Neural crest cell (in vitro differentiated cells): ENCODE data around the gene TM9SF2. TPM values are rescaled to one million over a fixed set of nuclear protein-coding genes. Genes with fewer than 3 reads are reported as not detected.

Experiments used
- DNase-seq: peaks from one replicate; pipeline ENCODE4 v3.0.0; 2021; ENCODE audit warnings: low read depth, mixed read lengths, low spot score
- H3K27ac Mint-ChIP-seq: one replicate; pipeline ENCODE4 v1.8.0; 2021; ENCODE audit warnings: mild to moderate bottlenecking, mixed read lengths; ENCODE audit not compliant: unreplicated experiment
- H3K27me3 Mint-ChIP-seq: 2 replicates; pipeline ENCODE4 v1.8.0; 2021; ENCODE audit warnings: low read depth, mild to moderate bottlenecking, mixed read lengths
- H3K36me3 Mint-ChIP-seq: 2 replicates; pipeline ENCODE4 v1.8.0; 2021; ENCODE audit warnings: low read depth, mild to moderate bottlenecking, mixed read lengths
- H3K4me1 Mint-ChIP-seq: 2 replicates; pipeline ENCODE4 v1.8.0; 2021; ENCODE audit warnings: mixed read lengths
- H3K4me3 Mint-ChIP-seq: one replicate; pipeline ENCODE4 v1.8.0; 2021; ENCODE audit warnings: mild to moderate bottlenecking, mixed read lengths
- H3K9me3 Mint-ChIP-seq: 2 replicates; pipeline ENCODE4 v1.8.0; 2021; ENCODE audit warnings: mixed read lengths
- total RNA-seq: library from RNA; stranded (reverse); gene quantifications from 2 replicates; pipeline ENCODE4 v1.2.1, GENCODE V29; 2021
- TF ChIP-seq, protein P1 (sequence below): fragments of 200-600 bp; sonication (generic); conservative IDR thresholded peaks from 2 replicates; pipeline ENCODE4 v1.5.0; 2021; ENCODE audit warnings: antibody characterized with exemption, mild to moderate bottlenecking

TM9SF2 gene
- total RNA-seq, 1 donor from 2014 or later, result 68.8 TPM

DNA sequence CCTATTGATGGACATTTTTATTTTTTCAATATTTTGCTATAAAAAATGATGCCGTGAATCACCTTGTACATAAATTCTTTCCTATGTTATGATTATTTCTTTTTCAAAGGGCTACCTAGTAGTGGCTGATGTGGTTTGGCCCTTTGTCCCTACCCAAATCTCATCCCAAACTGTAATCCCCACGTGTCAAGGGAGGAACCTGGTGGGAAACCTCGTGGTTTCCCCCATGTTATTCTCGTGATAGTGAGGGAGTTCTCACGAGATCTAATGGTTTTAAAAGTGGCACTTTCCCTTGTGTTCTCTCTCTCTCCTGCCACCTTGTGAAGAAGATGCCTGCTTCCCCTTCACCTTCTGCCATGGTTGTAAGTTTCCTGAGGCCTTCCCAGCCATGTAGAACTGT lies 94.9 kb downstream of the TM9SF2 start:
- no peak overlapping the region for H3K4me3 Mint-ChIP-seq
- TF ChIP-seq, protein P1, sequence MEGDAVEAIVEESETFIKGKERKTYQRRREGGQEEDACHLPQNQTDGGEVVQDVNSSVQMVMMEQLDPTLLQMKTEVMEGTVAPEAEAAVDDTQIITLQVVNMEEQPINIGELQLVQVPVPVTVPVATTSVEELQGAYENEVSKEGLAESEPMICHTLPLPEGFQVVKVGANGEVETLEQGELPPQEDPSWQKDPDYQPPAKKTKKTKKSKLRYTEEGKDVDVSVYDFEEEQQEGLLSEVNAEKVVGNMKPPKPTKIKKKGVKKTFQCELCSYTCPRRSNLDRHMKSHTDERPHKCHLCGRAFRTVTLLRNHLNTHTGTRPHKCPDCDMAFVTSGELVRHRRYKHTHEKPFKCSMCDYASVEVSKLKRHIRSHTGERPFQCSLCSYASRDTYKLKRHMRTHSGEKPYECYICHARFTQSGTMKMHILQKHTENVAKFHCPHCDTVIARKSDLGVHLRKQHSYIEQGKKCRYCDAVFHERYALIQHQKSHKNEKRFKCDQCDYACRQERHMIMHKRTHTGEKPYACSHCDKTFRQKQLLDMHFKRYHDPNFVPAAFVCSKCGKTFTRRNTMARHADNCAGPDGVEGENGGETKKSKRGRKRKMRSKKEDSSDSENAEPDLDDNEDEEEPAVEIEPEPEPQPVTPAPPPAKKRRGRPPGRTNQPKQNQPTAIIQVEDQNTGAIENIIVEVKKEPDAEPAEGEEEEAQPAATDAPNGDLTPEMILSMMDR, result no peak
- DNase-seq, result no peak
- no peaks in the 10 kb centered on the region for H3K4me1 Mint-ChIP-seq
- H3K27me3 Mint-ChIP-seq, result no peaks in the 10 kb centered on the region
- H3K9me3 Mint-ChIP-seq, result no peaks in the 10 kb centered on the region
- H3K36me3 Mint-ChIP-seq, result no peaks in the 10 kb centered on the region
- H3K27ac Mint-ChIP-seq, result no peak overlapping the region

DNA sequence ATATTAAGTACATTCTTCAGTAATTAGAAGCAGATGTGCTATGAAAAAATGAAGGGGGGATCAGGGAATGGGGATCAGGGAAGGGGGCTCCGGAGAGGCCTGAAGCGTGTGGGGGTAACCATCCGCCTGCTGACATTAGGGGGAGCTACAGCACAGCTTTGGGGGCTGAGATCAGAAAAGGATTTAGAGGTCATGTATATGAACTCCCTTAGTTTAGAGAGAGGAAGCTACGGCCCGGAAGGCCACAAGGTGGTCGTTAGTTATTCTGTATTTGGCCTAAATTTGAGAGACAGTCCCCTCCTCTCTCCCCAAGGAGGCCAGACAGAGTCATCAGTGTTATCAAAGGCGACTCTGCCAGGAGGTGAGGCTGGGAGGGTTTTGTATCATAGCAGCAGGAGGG lies 99.0 kb downstream of the TM9SF2 start:
- DNase-seq, result no peak
- no peak overlapping the region for H3K4me3 Mint-ChIP-seq
- peaks cover 4% of the 10 kb centered on the region for H3K4me1 Mint-ChIP-seq
- no peaks in the 10 kb centered on the region for H3K36me3 Mint-ChIP-seq
- no peak overlapping the region for H3K27ac Mint-ChIP-seq
- H3K27me3 Mint-ChIP-seq, result no peaks in the 10 kb centered on the region
- H3K9me3 Mint-ChIP-seq, result no peaks in the 10 kb centered on the region
- TF ChIP-seq, protein P1, result no peak

DNA sequence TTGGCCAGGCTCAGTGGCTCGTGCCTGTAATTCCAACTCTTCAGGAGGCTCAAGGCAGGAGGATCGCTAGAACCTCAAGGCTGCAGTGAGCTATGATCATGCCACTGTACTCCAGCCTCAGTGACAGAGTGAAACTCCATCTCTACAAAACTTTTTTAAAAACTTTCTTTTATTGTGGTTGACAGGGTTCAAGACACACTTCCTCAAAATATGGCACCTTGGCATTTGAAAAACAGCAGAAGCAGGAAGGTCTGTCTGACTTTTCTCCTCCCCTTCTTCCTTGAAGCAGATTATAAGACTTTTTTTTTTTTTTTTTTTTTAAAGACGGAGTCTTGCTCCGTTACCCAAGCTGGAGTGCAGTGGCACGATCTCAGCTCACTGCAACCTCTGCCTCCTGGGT lies 100.3 kb downstream of the TM9SF2 start:
- no peak for DNase-seq
- Mint-ChIP-seq H3K4me3 (no peak overlapping the region), H3K27ac (no peak overlapping the region), H3K36me3 (no peaks in the 10 kb centered on the region), H3K4me1 (peaks cover 14% of the 10 kb centered on the region), H3K9me3 (no peaks in the 10 kb centered on the region), H3K27me3 (no peaks in the 10 kb centered on the region)
- TF ChIP-seq, protein P1, result no peak

DNA sequence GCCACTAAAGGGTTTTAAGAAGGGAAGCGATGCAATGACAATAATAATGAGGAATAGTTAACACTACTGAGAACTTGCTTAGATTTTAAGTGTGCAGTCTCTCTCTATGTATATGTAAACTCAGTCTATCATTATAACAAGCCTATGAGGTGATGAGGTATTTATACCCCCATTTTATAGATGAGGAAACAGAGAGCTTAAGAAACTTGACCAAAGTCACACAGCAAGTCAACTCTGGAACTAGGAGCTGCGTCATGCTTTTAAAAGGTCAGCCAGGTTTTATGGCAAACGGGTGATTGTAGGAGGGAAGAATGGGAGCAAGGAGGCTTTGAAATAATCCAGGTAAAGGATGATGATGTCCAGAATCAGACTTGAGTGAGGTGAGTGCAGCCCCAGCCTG lies 103.4 kb downstream of the TM9SF2 start:
- no peak overlapping the region for H3K27ac Mint-ChIP-seq
- H3K4me3 Mint-ChIP-seq, result peak overlapping the region; percentile 76
- TF ChIP-seq, protein P1, result no peak
- H3K36me3 Mint-ChIP-seq, result no peaks in the 10 kb centered on the region
- no peaks in the 10 kb centered on the region for H3K27me3 Mint-ChIP-seq
- H3K9me3 Mint-ChIP-seq, result no peaks in the 10 kb centered on the region
- peaks cover 16% of the 10 kb centered on the region for H3K4me1 Mint-ChIP-seq
- no peak for DNase-seq

DNA sequence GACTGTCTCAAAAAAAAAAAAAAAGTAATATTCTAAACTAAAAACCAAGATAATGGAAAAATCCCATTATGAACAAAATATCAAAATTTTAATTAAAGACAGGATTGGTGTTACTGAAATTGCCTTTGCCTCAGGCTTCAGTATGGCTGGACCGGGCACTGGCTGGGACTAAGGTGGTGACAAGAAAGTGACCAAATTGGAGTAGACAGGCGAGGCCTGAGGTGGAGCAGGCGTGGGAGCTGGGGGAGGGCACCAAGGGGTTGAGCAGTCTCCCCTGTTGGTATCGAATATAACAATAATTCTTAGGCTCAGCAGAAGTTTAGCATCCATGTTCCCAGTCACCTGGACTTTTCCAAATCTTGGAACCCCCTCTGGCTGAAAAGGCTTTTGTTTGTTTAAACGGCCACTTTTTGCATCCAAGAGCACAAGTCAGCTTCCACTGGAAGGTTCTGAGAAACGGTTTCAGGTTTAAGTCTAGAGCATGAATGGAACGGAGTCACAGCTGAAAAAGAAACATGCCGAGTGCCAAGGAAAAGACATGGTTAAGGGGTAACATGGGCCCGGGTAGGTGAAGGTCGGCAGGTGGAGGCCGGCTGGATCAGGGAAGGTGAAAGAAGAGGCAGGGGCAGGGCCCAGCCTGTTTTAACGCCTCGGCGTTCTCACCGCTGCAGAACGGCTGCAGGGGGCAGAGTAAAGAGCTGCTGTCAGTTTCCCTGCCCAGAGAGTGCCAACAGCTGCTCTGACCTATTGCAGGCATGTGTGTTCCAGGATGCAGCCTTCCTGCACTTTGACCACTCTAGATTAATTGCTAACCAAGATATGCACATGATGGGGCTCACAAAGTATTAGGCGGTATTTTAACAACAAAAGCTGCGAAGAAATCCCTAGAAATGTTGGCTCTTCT lies 104.4 kb downstream of the TM9SF2 start:
- no peaks in the 10 kb centered on the region for H3K27me3 Mint-ChIP-seq
- H3K4me1 Mint-ChIP-seq, result peaks cover 26% of the 10 kb centered on the region
- peak; percentile 27 for DNase-seq
- H3K9me3 Mint-ChIP-seq, result no peaks in the 10 kb centered on the region
- H3K36me3 Mint-ChIP-seq, result no peaks in the 10 kb centered on the region
- H3K4me3 Mint-ChIP-seq, result peak overlapping the region; percentile 85
- H3K27ac Mint-ChIP-seq, result peak overlapping the region; percentile 57
- TF ChIP-seq, protein P1, result peak; percentile 32
